HepG2 (cell line): ENCODE measurements around the gene PTPA. TPM values are rescaled to one million over a fixed set of nuclear protein-coding genes. Genes with fewer than 3 reads are reported as not detected.

Source experiments
- HOXA5 ChIP-seq: sonication (generic); formaldehyde crosslinking; IDR thresholded peaks from 2 replicates; pipeline ENCODE4 v1.4.0; 2020; ENCODE audit warnings: missing genetic modification reagents
- ZNF136 ChIP-seq: sonication (generic); formaldehyde crosslinking; IDR thresholded peaks from 2 replicates; pipeline ENCODE4 v1.8.1; 2022; ENCODE audit warnings: low read depth, mild to moderate bottlenecking, moderate library complexity, missing genetic modification reagents
- ZNF790 ChIP-seq: sonication (generic); formaldehyde crosslinking; IDR thresholded peaks from 2 replicates; pipeline ENCODE4 v1.8.0; 2022; ENCODE audit warnings: missing genetic modification reagents, mild to moderate bottlenecking, borderline replicate concordance
- polyA plus RNA-seq, 8 experiments: library from polyadenylated mRNA; depleted of rRNA in 3 of 8; stranded (reverse) in 7 of 8; unstranded in 1 of 8; fragments of >200 nt; fragmentation: Illumina TruSeq in 4 of 8; extraction: Trizol in 4 of 8; gene quantifications; 2 replicates each; pipeline versions ENCODE4 v1.2.1 to v1.2.3, GENCODE V29; 2011 to 2016; ENCODE audit warnings: low read depth in 4 of 8, missing spikeins in 1 of 8, mixed read lengths in 1 of 8; ENCODE audit not compliant: insufficient read depth in 1 of 8
- total RNA-seq, 5 experiments: library from RNA; depleted of rRNA; stranded (reverse); fragments of >200 nt; fragmentation: Illumina TruSeq; extraction: Trizol; gene quantifications; 2 replicates each; pipeline ENCODE4 v1.2.3, GENCODE V29; 2016; ENCODE audit warnings: low read depth in 1 of 5
- TF ChIP-seq, protein P1 (sequence below): sonication (generic); formaldehyde crosslinking; IDR thresholded peaks from 2 replicates; pipeline ENCODE4 v1.8.0; 2022; ENCODE audit warnings: mild to moderate bottlenecking, missing genetic modification reagents; ENCODE audit not compliant: insufficient replicate concordance
- TF ChIP-seq, protein P2 (sequence below), 2 experiments: sonication (generic) in 1 of 2; formaldehyde crosslinking in 1 of 2; IDR thresholded peaks; 2 replicates each; pipeline versions ENCODE4 v1.4.0 to v1.6.1; 2018 to 2020; ENCODE audit warnings: missing genetic modification reagents in 2 of 2, borderline replicate concordance in 1 of 2, low read depth in 1 of 2, mild to moderate bottlenecking in 1 of 2, missing biosample characterization in 1 of 2
- TF ChIP-seq, protein P3 (sequence below): sonication (generic); formaldehyde crosslinking; IDR thresholded peaks from 2 replicates; pipeline ENCODE4 v1.4.0; 2020; ENCODE audit warnings: missing genetic modification reagents
- TF ChIP-seq, protein P4 (sequence below): sonication (generic); formaldehyde crosslinking; IDR thresholded peaks from 2 replicates; pipeline ENCODE4 v1.4.0; 2020; ENCODE audit warnings: mild to moderate bottlenecking, missing genetic modification reagents

PTPA gene
- total and polyA plus RNA-seq, 2 of the 13 experiments (the other 11 are each of a cell fraction or from before 2014, with no cell fraction given), result 79.3 to 105 TPM

DNA sequence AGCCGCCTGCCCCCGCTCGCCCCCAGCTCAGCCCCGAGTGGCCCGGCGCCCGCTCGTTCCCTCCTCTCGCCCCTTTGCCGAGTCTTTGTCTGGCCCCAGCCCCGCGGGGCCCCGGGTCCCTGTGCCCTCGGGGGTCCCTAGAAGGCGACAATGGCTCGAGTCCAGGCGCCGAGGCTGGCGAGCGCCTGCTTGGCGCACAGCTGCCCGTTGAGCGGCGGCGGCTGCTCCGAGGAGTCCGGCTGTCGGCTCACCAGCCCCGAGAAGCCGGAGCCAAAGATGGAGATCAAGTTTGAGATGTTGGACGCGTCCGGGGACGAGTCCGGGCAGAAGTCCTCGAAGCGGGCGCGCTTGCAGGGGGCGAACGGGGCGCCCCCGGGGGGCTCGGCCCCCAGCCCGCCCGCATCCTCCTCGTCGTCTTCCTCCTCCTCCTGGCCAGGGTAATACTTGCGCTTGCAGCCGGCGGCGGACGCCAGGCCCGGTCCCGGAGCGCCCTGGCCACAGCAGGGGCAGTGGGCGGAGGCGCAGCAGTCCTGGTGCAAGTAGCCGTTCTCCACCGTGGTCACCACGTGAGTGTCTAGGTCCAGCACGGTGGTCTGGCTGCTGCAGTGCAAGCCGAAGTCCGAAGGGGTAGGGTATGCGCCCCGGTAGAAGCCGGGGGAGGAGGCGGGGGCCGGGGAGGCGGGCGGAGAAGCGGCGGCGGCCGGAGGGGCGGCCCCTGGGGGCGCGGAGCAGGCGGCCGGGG lies 65.7 kb downstream of the PTPA start (continued):
- TF ChIP-seq ZNF790 (CRISPR knock-in tag) (0 out of 2 replicates have a peak, but pooled peaks have one; percentile 43), ZNF136 (no peak), HOXA5 (CRISPR knock-in tag) (peak; percentile 25; the same call in 1 of the 2 replicates)
- TF ChIP-seq, protein P1, sequence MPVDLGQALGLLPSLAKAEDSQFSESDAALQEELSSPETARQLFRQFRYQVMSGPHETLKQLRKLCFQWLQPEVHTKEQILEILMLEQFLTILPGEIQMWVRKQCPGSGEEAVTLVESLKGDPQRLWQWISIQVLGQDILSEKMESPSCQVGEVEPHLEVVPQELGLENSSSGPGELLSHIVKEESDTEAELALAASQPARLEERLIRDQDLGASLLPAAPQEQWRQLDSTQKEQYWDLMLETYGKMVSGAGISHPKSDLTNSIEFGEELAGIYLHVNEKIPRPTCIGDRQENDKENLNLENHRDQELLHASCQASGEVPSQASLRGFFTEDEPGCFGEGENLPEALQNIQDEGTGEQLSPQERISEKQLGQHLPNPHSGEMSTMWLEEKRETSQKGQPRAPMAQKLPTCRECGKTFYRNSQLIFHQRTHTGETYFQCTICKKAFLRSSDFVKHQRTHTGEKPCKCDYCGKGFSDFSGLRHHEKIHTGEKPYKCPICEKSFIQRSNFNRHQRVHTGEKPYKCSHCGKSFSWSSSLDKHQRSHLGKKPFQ (CRISPR knock-in tag), result no peak
- TF ChIP-seq, protein P2, sequence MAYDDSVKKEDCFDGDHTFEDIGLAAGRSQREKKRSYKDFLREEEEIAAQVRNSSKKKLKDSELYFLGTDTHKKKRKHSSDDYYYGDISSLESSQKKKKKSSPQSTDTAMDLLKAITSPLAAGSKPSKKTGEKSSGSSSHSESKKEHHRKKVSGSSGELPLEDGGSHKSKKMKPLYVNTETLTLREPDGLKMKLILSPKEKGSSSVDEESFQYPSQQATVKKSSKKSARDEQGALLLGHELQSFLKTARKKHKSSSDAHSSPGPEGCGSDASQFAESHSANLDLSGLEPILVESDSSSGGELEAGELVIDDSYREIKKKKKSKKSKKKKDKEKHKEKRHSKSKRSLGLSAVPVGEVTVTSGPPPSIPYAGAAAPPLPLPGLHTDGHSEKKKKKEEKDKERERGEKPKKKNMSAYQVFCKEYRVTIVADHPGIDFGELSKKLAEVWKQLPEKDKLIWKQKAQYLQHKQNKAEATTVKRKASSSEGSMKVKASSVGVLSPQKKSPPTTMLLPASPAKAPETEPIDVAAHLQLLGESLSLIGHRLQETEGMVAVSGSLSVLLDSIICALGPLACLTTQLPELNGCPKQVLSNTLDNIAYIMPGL (CRISPR knock-in tag; IDR thresholded peaks at IDR 0.05; ENCODE audit: borderline replicate concordance in 1 of 2, low read depth in 1 of 2), result peak in 1 of 2 experiments; percentile 52; a peak in 2 of 4 replicates
- TF ChIP-seq, protein P3, sequence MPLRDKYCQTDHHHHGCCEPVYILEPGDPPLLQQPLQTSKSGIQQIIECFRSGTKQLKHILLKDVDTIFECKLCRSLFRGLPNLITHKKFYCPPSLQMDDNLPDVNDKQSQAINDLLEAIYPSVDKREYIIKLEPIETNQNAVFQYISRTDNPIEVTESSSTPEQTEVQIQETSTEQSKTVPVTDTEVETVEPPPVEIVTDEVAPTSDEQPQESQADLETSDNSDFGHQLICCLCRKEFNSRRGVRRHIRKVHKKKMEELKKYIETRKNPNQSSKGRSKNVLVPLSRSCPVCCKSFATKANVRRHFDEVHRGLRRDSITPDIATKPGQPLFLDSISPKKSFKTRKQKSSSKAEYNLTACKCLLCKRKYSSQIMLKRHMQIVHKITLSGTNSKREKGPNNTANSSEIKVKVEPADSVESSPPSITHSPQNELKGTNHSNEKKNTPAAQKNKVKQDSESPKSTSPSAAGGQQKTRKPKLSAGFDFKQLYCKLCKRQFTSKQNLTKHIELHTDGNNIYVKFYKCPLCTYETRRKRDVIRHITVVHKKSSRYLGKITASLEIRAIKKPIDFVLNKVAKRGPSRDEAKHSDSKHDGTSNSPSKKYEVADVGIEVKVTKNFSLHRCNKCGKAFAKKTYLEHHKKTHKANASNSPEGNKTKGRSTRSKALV (CRISPR knock-in tag), result peak; percentile 65; the same call in 1 of the 2 replicates
- TF ChIP-seq, protein P4, sequence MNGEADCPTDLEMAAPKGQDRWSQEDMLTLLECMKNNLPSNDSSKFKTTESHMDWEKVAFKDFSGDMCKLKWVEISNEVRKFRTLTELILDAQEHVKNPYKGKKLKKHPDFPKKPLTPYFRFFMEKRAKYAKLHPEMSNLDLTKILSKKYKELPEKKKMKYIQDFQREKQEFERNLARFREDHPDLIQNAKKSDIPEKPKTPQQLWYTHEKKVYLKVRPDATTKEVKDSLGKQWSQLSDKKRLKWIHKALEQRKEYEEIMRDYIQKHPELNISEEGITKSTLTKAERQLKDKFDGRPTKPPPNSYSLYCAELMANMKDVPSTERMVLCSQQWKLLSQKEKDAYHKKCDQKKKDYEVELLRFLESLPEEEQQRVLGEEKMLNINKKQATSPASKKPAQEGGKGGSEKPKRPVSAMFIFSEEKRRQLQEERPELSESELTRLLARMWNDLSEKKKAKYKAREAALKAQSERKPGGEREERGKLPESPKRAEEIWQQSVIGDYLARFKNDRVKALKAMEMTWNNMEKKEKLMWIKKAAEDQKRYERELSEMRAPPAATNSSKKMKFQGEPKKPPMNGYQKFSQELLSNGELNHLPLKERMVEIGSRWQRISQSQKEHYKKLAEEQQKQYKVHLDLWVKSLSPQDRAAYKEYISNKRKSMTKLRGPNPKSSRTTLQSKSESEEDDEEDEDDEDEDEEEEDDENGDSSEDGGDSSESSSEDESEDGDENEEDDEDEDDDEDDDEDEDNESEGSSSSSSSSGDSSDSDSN (CRISPR knock-in tag), result peak; percentile 79
